ENCODE measurements around the gene PATE1. TPM values are rescaled to one million over a fixed set of nuclear protein-coding genes. Genes with fewer than 3 reads are reported as not detected.

PATE1 gene
- polyA plus RNA-seq, 1 donor (not counting 4 experiments of a cell fraction or from before 2014, with no cell fraction given) = not detected

- dilution Hi-C loops (cut with MboI; ENCODE audit: extremely low pct_ligation_motif_present, low sequenced_read_pairs) = no loop called here
- H3K4me2 ChIP-seq (ENCODE audit: control insufficient read depth, extremely low read depth, insufficient read depth, low read depth, low read length) = no peak overlapping the region
- TF ChIP-seq EZH2 (IDR thresholded peaks at IDR 0.05; ENCODE audit: low read length) = no peak
- no peak for TF ChIP-seq CTCF (optimal IDR thresholded peaks at IDR 0.05 in 1 of 3, IDR thresholded peaks at IDR 0.05 in 1 of 3, conservative IDR thresholded peaks at IDR 0.05 in 1 of 3; ENCODE audit: extremely low read depth in 1 of 3, insufficient read depth in 2 of 3, low read length in 3 of 3)
- no peaks in the 10 kb centered on the region for H3K9me3 ChIP-seq (ENCODE audit: control insufficient read depth, low read depth, low read length)
- H3K9me1 ChIP-seq (ENCODE audit: control insufficient read depth, extremely low read depth, insufficient read depth, low read length) = no peaks in the 10 kb centered on the region
- no peak overlapping the region for H3K4me3 ChIP-seq (ENCODE audit: control insufficient read depth in 2 of 3, extremely low read depth in 1 of 3, insufficient read depth in 2 of 3, low read depth in 1 of 3, low read length in 3 of 3)
- H3K36me3 ChIP-seq (ENCODE audit: control insufficient read depth in 2 of 2, extremely low read depth in 1 of 2, insufficient read depth in 2 of 2, low read length in 2 of 2) = no peaks in the 10 kb centered on the region
- no peak overlapping the region for H2AFZ ChIP-seq (ENCODE audit: control insufficient read depth, low read length)
- no peak for DNase-seq (ENCODE audit: low read depth, low spot score)
- no peak overlapping the region for H3K27ac ChIP-seq (ENCODE audit: control insufficient read depth, insufficient read depth, low read length)
- no peaks in the 10 kb centered on the region for H3K79me2 ChIP-seq (ENCODE audit: control insufficient read depth, insufficient read depth, low read length)
- no peaks in the 10 kb centered on the region for H3K27me3 ChIP-seq (ENCODE audit: control insufficient read depth, extremely low read depth, insufficient read depth, low read length)
- no peak for FAIRE-seq
- H3K9ac ChIP-seq (ENCODE audit: control insufficient read depth, extremely low read depth, insufficient read depth, low read length) = no peak overlapping the region
- H4K20me1 ChIP-seq (ENCODE audit: control insufficient read depth, extremely low read depth, insufficient read depth, low read length) = no peaks in the 10 kb centered on the region
- peaks cover 4% of the 10 kb centered on the region for H3K4me1 ChIP-seq (ENCODE audit: control insufficient read depth, extremely low read depth, insufficient read depth, low read length)
Measured at GRCh38 chr11:125770583-125770982, 24.5 kb downstream of the PATE1 start.

- Histone ChIP-seq H2AFZ (ENCODE audit: control insufficient read depth, low read length) (no peak overlapping the region), H3K4me2 (ENCODE audit: control insufficient read depth, extremely low read depth, insufficient read depth, low read depth, low read length) (no peak overlapping the region), H3K4me3 (ENCODE audit: control insufficient read depth in 2 of 3, extremely low read depth in 1 of 3, insufficient read depth in 2 of 3, low read depth in 1 of 3, low read length in 3 of 3) (no peak overlapping the region), H3K4me1 (ENCODE audit: control insufficient read depth, extremely low read depth, insufficient read depth, low read length) (peaks cover 11% of the 10 kb centered on the region), H3K36me3 (ENCODE audit: control insufficient read depth in 2 of 2, extremely low read depth in 1 of 2, insufficient read depth in 2 of 2, low read length in 2 of 2) (no peaks in the 10 kb centered on the region), H3K79me2 (ENCODE audit: control insufficient read depth, insufficient read depth, low read length) (no peaks in the 10 kb centered on the region), H3K9me1 (ENCODE audit: control insufficient read depth, extremely low read depth, insufficient read depth, low read length) (no peaks in the 10 kb centered on the region), H4K20me1 (ENCODE audit: control insufficient read depth, extremely low read depth, insufficient read depth, low read length) (no peaks in the 10 kb centered on the region), H3K9me3 (ENCODE audit: control insufficient read depth, low read depth, low read length) (no peaks in the 10 kb centered on the region), H3K27ac (ENCODE audit: control insufficient read depth, insufficient read depth, low read length) (no peak overlapping the region), H3K27me3 (ENCODE audit: control insufficient read depth, extremely low read depth, insufficient read depth, low read length) (no peaks in the 10 kb centered on the region), H3K9ac (ENCODE audit: control insufficient read depth, extremely low read depth, insufficient read depth, low read length) (no peak overlapping the region)
- TF ChIP-seq CTCF (optimal IDR thresholded peaks at IDR 0.05 in 1 of 3, IDR thresholded peaks at IDR 0.05 in 1 of 3, conservative IDR thresholded peaks at IDR 0.05 in 1 of 3; ENCODE audit: extremely low read depth in 1 of 3, insufficient read depth in 2 of 3, low read length in 3 of 3) (no peak), EZH2 (IDR thresholded peaks at IDR 0.05; ENCODE audit: low read length) (no peak)
- FAIRE-seq = no peak
- DNase-seq (ENCODE audit: low read depth, low spot score) = no peak
- dilution Hi-C loops (cut with MboI; ENCODE audit: extremely low pct_ligation_motif_present, low sequenced_read_pairs) = no loop called here
Measured at GRCh38 chr11:125772834-125773505, 26.9 kb downstream of the PATE1 start.
